Breast epithelium (tissue), 4 donors: Measurements from ENCODE around the gene GMDS. TPM values are rescaled to one million over a fixed set of nuclear protein-coding genes. Genes with fewer than 3 reads are reported as not detected.

Experiments
- DNase-seq, 2 donors: peaks; one replicate each; pipeline ENCODE4 v3.0.0-alpha.2; 2019; ENCODE audit warnings: low spot score in 2 of 2
- H3K27ac ChIP-seq, 2 donors: fragments of 200-600 bp; sonication (generic) in 1 of 2; one replicate each; pipeline ENCODE4 v1.5.1; 2016 to 2019; ENCODE audit warnings: mild to moderate bottlenecking in 1 of 2
- H3K27me3 ChIP-seq, 2 donors: fragments of 200-600 bp; sonication (generic) in 1 of 2; one replicate each; pipeline versions ENCODE4 v1.5.1 to v1.6.0; 2017 to 2019; ENCODE audit warnings: control low read depth in 1 of 2, mild to moderate bottlenecking in 1 of 2
- H3K36me3 ChIP-seq: fragments of 200-600 bp; one replicate; pipeline ENCODE4 v1.5.1; 2019
- H3K4me1 ChIP-seq, 2 donors: fragments of 200-600 bp; sonication (generic); one replicate each; pipeline ENCODE4 v1.5.1; 2016 to 2019; ENCODE audit warnings: control low read depth in 1 of 2
- H3K4me3 ChIP-seq, 3 donors: fragments of 200-600 bp; sonication (generic); 1 replicate in 2 of 3; 2 replicates in 1 of 3; pipeline ENCODE4 v1.5.1; 2016 to 2019; ENCODE audit warnings: mild to moderate bottlenecking in 3 of 3, moderate library complexity in 2 of 3
- H3K9me3 ChIP-seq, 2 donors: fragments of 200-600 bp; sonication (generic) in 1 of 2; one replicate each; pipeline ENCODE4 v1.5.1; 2016 to 2019; ENCODE audit warnings: control low read depth in 1 of 2
- CTCF ChIP-seq, 3 donors: fragments of 450-650 bp; IDR thresholded peaks; one replicate each; pipeline ENCODE4 v1.5.1; 2016 to 2017; ENCODE audit warnings: antibody characterized with exemption in 3 of 3, mild to moderate bottlenecking in 3 of 3, moderate library complexity in 3 of 3
- POLR2A ChIP-seq: fragments of 450-650 bp; IDR thresholded peaks from one replicate; pipeline ENCODE4 v1.6.1; 2016; ENCODE audit warnings: antibody characterized with exemption, mild to moderate bottlenecking, moderate library complexity
- POLR2AphosphoS5 ChIP-seq, 3 donors: sonication (generic); formaldehyde crosslinking; IDR thresholded peaks; one replicate each; pipeline ENCODE4 v1.6.1; 2017; ENCODE audit warnings: antibody characterized with exemption in 3 of 3
- intact Hi-C: fragments of 100-400 bp; cut with DNase I; formaldehyde crosslinking; loops from one replicate; pipeline ENCODE4 v1.15.1; 2023; ENCODE audit warnings: low total_unique reads
- total RNA-seq, 3 donors: library from RNA; depleted of rRNA; stranded (reverse); fragments of >200 nt; gene quantifications; one replicate each; pipeline ENCODE4 v1.1.0, GENCODE V29; 2016

The GMDS gene
- total RNA-seq, 3 donors from 2014 or later: 7.5 to 29.2 (median 17.0) TPM

- H3K27ac ChIP-seq: no peak overlapping the region
- TF ChIP-seq POLR2A (no peak), CTCF (IDR thresholded peaks at IDR 0.05) (no peak), POLR2AphosphoS5 (IDR thresholded peaks at IDR 0.05) (no peak)
- H3K4me3 ChIP-seq: no peak overlapping the region
- H3K27me3 ChIP-seq: no peaks in the 10 kb centered on the region
- peaks cover 0 to under 1% of the 10 kb centered on the region in 2 donors for H3K9me3 ChIP-seq
- no peaks in the 10 kb centered on the region for H3K36me3 ChIP-seq
- no peaks in the 10 kb centered on the region for H3K4me1 ChIP-seq
- intact Hi-C loops: no loop called here
- no peak for DNase-seq
These were observed 224.5 kb downstream of the GMDS start for GRCh38 chr6:2020909-2021308.

GRCh38 chr6:2019051-2019450 is 226.4 kb downstream of the GMDS start:
- H3K4me3 ChIP-seq: no peak overlapping the region
- peaks cover 10 to 12% of the 10 kb centered on the region in 2 donors for H3K9me3 ChIP-seq
- TF ChIP-seq POLR2A (no peak), CTCF (IDR thresholded peaks at IDR 0.05) (no peak), POLR2AphosphoS5 (IDR thresholded peaks at IDR 0.05) (no peak)
- no peak for DNase-seq
- no peak overlapping the region for H3K27ac ChIP-seq
- no peaks in the 10 kb centered on the region for H3K27me3 ChIP-seq
- H3K4me1 ChIP-seq: no peaks in the 10 kb centered on the region
- intact Hi-C loops: no loop called here
- H3K36me3 ChIP-seq: no peaks in the 10 kb centered on the region

GRCh38 chr6:2016040-2016439 is 229.4 kb downstream of the GMDS start:
- no peak overlapping the region for H3K4me3 ChIP-seq
- no peak for TF ChIP-seq POLR2A
- no peak for TF ChIP-seq POLR2AphosphoS5 (IDR thresholded peaks at IDR 0.05)
- no peak for TF ChIP-seq CTCF (IDR thresholded peaks at IDR 0.05)
- no peak for DNase-seq
- no peak overlapping the region for H3K27ac ChIP-seq
- H3K9me3 ChIP-seq: peaks cover 10 to 12% of the 10 kb centered on the region in 2 donors
- intact Hi-C loops: no loop called here
- H3K4me1 ChIP-seq: no peaks in the 10 kb centered on the region
- no peaks in the 10 kb centered on the region for H3K36me3 ChIP-seq
- no peaks in the 10 kb centered on the region for H3K27me3 ChIP-seq

GRCh38 chr6:2008383-2008976 is 236.9 kb downstream of the GMDS start:
- H3K27me3 ChIP-seq: no peaks in the 10 kb centered on the region
- H3K9me3 ChIP-seq: peaks cover 0 to 3% of the 10 kb centered on the region in 2 donors
- TF ChIP-seq POLR2AphosphoS5 (IDR thresholded peaks at IDR 0.05): no peak
- no peak for TF ChIP-seq CTCF (IDR thresholded peaks at IDR 0.05)
- no peak for TF ChIP-seq POLR2A
- intact Hi-C loops: no loop called here
- H3K27ac ChIP-seq: no peak overlapping the region
- H3K4me3 ChIP-seq: no peak overlapping the region
- DNase-seq: no peak
- no peaks in the 10 kb centered on the region for H3K4me1 ChIP-seq
- no peaks in the 10 kb centered on the region for H3K36me3 ChIP-seq

GRCh38 chr6:2007165-2007564 is 238.2 kb downstream of the GMDS start:
- TF ChIP-seq POLR2A (no peak), POLR2AphosphoS5 (IDR thresholded peaks at IDR 0.05) (no peak), CTCF (IDR thresholded peaks at IDR 0.05) (no peak)
- no peaks in the 10 kb centered on the region for H3K4me1 ChIP-seq
- H3K27ac ChIP-seq: no peak overlapping the region
- H3K27me3 ChIP-seq: no peaks in the 10 kb centered on the region
- H3K4me3 ChIP-seq: no peak overlapping the region
- H3K9me3 ChIP-seq: peaks cover 0 to 3% of the 10 kb centered on the region in 2 donors
- no peak for DNase-seq
- intact Hi-C loops: no loop called here
- H3K36me3 ChIP-seq: no peaks in the 10 kb centered on the region
